NCI-H2171 treated with DMSO at 0.1 percent for 48 hours (cell line): ENCODE results near the gene SH3D21.

ENCODE experiments used
- DNase-seq: peaks from one replicate; lab custom pipeline; 2025; lab: John Stamatoyannopoulos, UW

The SH3D21 gene

DNA sequence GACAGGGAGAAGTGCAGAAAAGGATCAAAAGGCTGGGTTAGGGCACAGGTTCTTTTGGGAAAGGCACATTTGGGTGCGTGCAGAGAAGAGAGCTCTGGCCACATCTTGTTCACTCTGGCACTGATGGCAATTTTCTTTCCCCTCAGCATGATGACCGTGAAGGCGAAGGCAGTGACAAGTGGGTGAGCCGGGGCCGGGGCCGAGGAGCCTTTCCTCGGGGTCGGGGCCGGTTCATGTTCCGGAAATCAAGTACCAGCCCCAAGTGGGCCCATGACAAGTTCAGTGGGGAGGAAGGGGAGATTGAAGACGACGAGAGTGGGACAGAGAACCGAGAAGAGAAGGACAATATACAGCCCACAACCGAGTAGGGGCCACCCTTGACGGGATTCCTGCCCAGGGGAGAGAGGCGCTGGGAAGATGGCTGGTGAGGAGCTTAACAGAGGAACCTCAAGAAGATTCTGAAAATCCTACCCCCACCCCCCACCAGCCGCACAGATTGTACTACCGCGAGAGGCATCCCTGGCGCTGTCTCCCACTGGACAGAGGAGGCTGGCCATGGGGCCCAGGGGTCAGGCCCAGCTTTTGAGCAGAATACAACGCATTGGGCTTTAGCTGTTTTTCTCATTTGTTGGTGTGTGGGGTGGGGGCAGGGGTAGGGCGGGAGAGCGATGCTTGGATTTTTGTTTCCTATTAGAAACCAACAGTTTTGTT is 2.4 kb upstream of the SH3D21 start:
- no peak for DNase-seq

DNA sequence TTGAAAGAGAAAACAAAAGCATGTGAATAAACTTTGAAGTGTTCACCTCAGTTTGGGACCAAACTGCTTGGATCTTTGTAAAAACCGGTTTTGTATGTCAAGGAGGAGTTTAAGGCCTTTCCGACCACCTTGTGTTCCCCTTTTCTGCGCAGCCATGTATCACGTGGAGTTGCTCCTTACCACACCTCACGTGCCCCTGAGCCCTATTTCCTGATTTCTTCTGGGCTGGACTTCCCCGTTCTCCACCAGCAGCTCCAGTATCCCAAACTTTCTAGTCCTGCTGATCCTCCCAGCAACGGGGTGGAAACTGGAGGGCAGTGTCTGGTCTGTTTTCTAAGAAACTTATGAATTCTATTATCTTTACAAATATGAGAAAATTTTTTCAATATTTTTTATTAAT is 1.6 kb upstream of the SH3D21 start:
- no peak for DNase-seq

DNA sequence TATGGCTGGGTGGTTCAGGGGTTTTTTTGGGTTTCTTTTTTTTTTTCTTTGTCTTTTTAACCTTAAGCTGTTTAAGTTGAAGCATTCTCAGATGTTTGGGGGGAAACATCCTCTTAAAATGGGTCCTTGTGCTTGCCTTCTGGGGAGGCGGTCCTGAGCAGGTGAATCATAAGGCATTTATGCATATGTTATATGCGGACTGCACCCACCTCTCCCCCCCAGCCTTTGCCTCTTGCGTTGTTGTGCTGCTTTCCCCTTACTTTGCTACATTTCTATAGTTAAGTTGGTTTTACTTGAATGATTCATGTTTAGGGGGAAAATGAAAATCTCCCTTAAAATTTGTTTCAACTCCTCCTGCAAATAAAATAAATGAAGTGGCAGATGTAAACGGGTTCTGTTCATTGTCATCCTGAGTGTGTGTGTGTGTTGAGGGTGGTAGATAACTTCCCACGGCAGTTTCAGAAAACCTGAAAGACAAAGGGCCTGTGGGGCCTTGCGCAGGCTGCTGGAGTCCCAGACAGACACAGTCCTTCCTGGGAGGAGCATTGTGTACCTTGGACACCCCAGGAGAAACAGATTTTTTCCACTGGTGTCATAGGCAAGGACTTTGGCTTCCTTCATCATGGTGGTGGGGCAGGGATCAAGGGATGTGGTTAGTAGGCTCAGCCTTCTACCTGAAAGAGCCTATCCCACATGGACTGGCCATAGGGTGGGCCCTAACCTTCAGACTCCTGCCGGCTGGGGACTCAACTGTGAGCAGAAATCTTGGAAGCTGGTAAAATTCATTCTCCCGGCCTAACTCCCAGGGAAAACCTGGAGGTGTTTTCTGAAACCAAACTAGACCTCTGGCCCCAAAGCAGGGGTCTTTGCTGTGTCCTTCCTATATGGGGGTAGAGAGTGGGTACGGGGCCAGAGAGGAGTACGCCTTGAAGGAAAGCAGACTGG is 926 bp upstream of the SH3D21 start:
- no peak for DNase-seq

DNA sequence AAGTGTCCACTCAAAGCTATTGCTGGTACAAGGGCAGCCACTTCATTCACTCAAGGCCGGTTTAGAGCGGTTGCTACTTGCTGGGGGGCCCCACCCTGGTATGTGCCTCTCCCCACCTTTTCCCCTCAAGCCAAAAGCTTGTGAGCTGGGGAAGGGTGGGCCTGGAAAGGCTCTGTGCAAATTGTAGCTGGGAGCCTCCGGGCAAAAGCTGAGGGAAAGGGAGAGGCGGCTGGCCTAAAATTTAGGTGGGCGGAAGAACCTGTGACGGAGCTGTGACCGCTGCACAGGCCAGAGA is 306 bp upstream of the SH3D21 start:
- no peak for DNase-seq

DNA sequence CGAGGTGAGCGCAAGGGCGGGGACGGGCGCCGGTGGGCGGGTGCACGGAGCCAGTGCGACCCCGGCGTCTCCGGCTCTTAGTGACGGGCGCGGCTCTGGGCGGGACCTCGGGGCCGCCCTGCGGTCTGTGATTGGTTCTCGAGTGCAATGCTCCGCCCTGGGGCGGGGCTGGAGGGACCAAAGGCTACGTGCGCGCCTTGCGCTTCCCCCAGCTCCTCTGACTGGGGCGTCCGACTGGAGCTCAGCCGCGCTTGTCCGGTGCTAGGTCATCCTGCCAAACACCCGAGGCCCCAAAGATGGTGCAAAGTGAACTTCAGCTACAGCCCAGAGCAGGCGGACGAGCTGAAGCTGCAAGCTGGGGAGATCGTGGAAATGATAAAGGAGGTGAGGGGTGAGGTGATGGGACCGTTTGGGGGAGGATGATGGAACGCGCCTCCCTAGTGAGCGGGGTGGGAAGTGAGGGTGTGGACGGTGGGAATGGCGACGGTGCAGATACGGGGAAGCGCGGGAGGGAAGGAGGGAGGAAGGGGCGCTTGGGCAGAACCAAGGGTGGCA is 811 bp downstream of the SH3D21 start:
- peak; percentile 91 for DNase-seq

DNA sequence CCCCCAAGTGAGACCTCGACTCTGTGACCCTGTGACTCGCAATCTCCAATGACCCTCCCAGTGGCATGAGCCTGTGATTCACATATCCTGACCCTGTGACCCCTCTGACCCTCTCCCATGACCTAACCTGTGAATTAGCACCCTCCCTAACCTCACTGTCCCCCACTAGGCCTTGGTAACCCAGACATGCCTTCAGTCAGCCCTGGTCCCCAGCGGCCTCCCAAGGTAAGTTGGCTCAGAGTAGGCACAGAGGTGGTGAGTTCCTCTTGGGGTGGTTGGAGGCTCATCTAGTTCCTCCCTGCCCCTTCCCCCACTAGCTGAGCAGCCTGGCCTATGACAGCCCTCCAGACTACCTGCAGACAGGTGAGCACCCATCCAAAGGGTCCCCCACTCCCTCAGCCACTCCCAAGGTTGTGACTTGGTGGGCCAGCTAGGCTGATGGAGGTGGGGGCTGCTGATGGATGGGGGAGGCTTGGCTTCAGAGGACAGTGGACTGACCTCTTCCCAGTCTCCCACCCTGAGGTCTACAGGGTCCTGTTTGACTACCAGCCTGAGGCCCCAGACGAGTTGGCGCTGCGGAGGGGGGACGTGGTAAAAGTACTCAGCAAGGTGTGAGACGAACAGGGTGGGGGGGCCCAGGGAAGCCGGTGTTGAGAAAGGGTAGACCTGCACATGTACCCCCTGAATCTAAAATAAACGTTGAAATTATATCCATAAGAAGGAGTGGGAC is 1.6 kb downstream of the SH3D21 start:
- no peak for DNase-seq

DNA sequence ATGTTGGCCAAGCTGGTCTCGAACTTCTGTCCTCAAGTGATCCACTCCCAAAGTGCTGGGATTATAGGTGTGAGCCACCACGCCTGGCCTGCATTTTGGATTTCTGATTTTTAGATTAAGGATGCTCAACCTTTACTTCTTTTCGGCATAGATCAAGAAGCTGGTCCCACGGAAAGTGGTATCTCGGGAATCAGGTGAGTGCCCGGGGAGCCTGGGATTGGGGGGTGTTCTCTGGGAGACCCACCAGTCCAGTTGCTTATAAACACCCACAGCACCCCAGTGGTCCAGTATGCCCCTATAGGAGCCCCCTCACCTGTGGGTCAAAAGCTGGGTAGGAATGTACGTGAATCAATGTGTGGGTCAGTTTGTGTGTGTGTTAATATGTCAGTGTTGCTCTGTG is 3.2 kb downstream of the SH3D21 start:
- no peak for DNase-seq

DNA sequence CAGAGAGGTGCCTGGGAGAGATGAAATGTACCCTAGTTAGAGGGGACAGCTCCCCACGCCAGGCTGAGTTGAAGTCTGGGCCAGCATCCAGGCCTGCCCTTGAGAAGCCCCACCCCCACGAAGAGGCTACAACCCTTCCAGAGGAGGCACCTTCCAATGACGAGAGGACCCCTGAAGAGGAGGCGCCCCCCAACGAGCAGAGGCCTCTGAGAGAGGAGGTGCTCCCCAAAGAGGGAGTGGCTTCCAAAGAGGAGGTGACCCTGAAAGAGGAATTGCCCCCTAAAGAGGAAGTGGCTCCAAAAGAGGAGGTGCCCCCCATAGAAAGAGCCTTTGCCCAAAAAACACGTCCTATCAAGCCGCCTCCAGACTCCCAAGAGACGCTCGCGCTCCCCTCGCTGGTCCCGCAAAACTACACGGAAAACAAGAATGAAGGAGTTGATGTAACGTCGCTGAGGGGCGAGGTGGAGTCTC is 14.2 kb downstream of the SH3D21 start:
- DNase-seq, result no peak

DNA sequence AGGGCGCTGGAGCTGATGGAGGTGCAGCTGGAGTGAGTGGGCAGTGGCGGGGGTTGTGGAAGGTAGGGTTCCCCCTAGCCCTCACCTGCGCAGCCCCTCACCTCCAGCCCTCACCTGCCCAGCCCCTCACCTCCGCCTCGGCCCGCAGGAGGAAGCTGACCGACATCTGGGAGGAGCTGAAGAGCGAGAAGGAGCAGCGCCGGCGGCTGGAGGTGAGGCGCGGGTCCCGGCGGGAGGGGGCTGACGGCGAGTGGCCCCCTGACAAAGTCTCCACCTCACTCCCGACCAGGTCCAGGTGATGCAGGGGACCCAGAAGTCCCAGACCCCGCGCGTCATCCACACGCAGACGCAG is 14.6 kb downstream of the SH3D21 start:
- no peak for DNase-seq

DNA sequence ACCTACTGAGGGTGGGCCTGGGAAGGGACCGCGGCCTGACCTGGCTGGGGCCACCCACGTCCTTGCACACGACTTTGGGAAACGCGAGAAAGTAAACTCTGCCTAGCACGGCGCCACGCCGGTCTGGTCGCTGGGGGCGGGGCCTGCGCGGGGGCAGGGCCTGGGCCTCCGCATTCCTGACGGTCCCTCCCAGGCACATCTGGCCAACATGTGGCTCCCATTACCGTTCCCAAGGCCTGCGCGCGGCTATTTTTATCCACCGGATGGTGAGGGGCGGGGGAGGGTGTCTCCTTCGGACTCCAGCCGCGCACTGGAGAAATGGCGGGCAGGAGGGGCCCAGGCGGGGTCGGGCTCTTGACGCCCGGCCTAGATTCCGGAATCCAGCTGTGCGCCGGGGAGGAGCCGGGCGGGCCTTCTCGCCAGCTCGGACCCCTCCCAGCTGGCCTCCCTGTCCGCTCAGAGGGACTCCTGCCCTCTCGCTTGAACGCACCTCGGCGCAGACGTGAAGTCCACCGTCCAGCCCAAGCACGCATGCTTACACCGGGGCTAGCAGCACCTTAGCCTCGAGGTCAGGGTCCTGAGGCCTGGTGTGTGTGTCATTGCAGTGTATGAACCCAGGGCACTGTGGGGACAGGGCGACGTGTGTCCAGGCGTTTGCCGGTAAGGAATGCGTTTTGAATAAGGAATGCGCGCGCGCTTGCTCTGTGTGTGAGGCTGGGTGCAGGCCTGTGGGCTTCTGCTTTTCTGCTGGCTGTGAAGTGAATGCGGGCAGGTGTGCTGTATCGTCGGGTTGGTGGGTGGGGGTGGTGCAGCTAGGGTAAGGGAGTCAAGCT is 15.2 kb downstream of the SH3D21 start:
- no peak for DNase-seq

DNA sequence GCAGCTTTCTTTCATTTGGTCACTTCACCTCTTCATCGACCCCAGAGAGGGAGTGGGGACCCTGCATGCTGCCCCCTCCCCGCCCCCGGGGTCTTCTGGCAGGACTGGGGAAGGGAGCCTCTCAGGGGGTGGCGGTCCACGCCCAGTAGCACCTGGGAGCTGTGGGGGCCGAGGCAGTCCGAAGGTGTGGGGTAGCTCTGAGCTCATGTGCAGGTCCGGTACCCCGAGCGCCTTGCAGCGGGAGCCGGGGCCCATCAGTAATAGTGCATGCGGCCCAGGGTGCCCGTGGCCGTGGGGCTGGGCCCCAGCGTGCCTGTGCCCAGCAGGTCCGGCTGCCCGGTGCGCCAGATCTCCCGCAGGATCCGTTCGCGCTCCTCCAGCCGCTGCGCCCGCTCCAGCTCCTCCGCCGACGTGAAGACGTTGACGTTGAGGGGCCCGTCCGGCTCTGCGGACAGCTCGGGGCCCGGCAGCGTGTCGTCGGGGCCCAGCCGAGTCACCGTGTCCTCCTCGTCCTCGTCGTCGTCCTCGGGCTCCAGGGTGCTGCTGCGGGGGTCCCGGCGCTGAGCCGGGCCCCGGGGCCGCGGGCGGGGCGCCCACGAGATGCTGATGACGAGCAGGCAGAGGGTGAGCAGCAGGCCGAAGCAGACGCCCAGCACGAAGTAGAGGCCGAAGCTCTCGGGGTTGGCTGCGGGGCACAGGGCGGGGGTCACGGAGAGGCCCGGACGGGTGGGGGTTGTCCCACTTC is 16.0 kb downstream of the SH3D21 start:
- no peak for DNase-seq

DNA sequence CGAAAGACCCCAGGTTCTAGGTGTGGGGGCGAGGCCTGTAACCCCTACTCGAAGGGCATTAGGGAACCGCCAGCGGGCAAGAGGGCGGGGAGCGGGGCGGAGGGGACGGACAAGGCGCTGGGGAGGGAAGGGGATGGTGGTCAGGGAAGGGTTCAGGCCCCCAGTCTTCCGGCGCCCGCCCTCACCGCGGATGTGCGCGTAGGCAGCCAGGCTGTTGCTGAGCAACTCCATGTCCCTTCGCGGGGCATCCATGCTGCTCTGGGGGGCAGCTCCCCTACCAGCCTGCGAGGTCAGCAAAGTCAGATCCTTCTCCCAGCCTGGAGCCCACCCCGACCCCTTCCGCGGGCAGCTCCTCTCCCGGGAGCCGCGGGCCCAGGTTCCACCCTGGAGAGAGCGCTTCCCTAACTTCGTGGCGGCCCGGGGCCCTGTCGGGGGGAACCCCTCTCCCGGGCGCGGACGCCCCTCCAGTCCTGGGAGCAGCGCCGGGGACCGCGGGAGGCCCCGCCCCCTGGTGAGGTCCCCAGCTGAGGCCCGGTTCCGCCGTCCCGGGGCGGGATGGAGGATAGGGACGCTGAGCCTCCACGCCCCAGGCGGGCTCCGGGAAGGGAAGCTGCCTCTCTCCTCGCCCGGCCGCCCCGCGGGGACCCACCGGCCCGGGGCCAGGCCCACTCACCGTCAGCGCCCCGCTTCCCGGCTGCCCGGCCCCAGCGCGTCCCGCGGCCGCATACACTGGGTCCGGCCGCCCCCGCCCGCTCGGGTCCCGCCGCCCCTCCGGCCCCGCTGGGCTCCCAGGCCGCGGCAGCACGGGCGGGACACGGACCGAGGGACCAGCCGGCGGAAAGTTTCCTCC is 16.8 kb downstream of the SH3D21 start:
- no peak for DNase-seq

DNA sequence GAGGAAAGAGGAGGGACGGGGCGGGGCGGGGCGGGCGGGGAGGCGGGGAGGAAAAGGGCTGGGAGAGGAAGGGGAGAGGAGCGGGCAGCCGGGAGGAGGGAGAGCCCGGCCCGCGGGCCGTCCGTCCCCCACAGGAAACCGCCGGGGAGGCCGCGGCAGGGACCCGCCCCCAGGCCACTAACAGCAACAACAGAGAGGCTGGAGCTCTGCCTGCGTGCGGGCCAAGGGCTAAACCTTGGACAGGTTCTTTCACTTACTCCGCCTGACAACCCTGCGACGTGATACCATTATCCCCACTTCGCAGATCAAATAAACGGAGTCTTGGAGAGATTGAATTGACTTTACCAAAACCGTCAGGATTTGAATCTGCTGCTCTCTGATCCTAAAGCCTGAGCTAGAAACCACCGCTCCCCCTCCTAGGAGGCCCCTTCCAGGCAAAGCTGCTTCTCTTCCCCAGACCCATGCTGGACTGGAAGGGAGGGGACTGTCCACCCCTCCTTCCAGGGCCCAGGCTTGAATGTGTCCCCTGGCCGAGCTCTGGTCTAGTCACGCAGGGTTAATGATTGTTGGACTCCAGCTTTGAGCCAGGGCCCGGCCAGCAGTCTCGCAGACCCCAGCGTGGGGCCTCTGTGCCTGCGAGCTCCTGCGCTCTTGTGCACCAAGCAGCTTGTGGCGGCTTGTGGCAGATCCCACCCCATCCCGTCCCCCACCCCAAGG is 17.6 kb downstream of the SH3D21 start, which contains the start of gene EVA1B:
EVA1B (minus strand) TSS at position 10 of the 717 bp plus-strand sequence. CDS start 608 bp downstream, outside the sequence.
- DNase-seq, result no peak

DNA sequence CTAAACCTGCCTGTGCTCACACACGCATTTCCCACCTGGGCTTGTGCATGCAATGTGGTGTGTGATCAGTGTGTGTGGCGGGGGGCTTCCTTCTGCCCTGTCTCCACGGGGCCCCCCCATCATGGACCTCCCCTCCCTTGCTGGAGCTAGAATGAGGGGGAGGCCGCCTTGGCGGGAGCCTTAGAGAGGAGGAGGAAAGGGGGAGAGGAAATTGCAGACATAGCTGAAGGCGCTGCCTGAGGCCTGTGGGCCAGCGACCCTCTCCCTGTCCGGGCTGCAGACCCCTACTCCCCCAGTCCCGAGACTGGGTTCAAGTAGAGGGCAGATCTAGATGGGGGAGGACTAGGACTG is 18.2 kb downstream of the SH3D21 start:
- DNase-seq, result no peak

DNA sequence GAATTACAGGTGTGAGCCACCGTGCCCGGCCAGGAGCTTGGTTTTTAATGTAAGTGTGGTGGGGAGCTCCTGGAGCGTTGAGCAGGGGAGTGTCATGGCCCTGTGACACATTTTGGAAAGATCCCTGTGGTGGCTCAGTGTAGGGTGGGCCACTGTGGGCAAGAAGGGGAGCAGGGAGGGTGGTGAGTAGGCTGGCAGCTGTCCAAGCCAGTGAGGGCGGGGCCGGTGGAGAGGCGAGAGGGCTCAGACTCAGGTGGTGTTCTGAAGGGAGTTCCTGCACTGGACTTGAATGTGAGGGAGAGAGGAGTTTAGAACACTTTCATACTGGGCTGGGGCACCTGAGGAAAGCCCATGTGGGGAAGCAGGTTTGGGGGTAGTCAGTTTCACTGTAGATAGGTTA is 20.3 kb downstream of the SH3D21 start:
- DNase-seq, result no peak

DNA sequence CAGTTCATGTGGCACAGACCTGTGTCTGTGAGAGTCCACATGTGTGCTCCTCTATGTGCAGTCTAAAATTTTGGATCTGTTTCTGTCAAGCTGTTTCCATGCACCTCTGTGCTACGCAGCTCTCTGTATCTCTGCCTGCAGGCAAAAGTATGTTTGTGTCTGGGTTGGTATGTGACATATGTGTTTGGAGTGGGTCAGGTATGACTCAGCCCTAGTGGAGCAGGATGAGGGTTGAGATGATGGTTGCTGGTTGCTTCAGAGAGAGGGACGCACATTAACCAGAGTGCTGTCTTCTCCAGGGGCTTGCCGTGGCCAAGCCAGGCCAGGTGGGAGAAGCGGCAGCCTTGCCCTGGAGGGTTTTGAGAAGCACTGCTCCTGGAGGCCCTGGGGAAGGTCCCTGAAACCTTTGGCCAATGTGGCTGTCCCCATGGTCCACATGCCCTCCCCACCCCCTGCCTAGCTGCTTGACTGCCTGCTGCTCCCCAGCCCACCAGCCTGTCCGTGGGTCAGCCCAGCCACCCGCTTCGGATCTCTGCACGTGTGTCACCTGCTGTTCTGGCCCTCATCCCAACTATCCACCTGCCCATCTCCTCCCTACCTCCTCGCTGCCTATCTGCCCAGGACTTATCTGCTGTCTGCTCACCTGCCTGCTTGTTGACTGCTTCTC is 21.4 kb downstream of the SH3D21 start:
- no peak for DNase-seq

DNA sequence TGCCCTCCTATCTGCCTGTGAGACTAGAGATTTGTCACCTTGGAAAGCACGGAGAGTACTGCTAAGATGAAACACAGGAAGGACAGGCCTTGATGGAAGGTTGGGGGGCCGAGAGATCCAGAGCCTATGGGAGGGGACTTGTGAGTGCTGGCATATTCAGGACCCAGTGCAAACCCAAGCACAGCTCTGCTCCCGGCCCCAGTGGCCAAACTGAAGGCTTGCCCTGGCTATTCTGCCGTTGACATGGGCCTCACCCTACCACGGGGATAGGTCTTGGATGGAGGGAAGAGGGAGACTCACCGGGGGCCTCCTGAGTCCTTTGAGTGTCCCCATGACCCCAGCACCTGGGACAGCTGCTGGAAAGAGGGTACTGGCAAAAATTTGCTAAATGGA is 21.9 kb downstream of the SH3D21 start:
- no peak for DNase-seq

DNA sequence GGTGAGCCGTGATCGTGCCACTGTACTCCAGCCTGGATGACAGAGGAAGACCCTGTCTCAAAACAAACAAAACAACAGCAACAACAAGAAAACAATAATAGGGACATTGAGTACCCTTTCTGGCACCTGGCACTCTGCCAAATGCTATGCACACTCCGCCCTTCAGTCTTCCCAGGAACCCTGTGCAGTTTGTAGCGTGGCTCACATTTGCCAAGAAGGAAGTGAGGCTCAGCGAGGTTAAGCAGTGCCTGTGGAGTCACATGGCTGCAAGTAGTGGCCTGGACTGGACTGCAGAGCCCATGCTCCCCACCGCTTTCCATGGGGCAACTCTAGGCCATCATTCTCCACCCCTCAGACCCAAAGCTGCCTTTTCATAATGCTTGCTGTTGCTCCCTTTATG is 22.5 kb downstream of the SH3D21 start:
- peak; percentile 10 for DNase-seq

DNA sequence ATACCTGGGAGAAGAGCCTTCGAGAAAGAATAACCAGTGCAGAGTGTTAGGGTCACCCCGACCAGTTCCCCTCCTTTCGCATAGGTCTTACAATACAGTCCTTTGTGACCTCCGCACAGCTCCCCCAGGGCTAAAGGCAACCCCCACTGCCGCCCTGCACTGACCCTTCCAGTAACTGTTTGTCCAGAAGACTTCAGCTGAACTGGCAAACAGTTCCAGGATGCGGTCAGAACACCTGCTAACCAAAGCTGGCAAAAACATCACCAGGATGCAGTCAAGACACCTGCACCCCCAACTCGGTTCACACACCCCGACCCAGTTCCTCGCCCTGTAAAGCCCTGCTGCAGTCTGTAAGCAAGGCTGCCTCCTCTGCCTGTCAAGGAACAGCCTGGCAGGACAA is 23.6 kb downstream of the SH3D21 start:
- DNase-seq, result no peak
